Ectodermal cell (in vitro differentiated cells): ENCODE results near the gene GBE1.

Experiments
- H3K27ac ChIP-seq: 2 replicates; pipeline ENCODE4 v1.7.0; 2013; ENCODE audit warnings: mild to moderate bottlenecking, low read depth, low read length; ENCODE audit not compliant: insufficient read depth, poor library complexity, severe bottlenecking
- H3K27me3 ChIP-seq: 2 replicates; pipeline ENCODE4 v1.7.0; 2013; ENCODE audit warnings: mild to moderate bottlenecking, low read length; ENCODE audit not compliant: insufficient read depth, control insufficient read depth, poor library complexity, severe bottlenecking
- H3K36me3 ChIP-seq: one replicate; pipeline ENCODE4 v1.7.0; 2013; ENCODE audit warnings: low read length; ENCODE audit not compliant: control insufficient read depth, insufficient read depth
- H3K4me1 ChIP-seq: one replicate; pipeline ENCODE4 v1.7.0; 2013; ENCODE audit warnings: low read length; ENCODE audit not compliant: control insufficient read depth, insufficient read depth
- H3K4me3 ChIP-seq: 2 replicates; pipeline ENCODE4 v1.7.0; 2013; ENCODE audit warnings: low read depth, low read length, control low read depth; ENCODE audit not compliant: insufficient read depth
- H3K9me3 ChIP-seq: 2 replicates; pipeline ENCODE4 v1.7.0; 2013; ENCODE audit warnings: mild to moderate bottlenecking, low read length, moderate library complexity; ENCODE audit not compliant: control insufficient read depth
- WGBS, 2 experiments: methylation state at CpG; one replicate each; pipeline ENCODE4 v1.1.7; 2013; ENCODE audit warnings: missing lambda C conversion rate in 2 of 2; 5-methylcytosine and 5-hydroxymethylcytosine counted together

GBE1 gene

GRCh38 chr3:81468391-81468790 lies 293.1 kb downstream of the GBE1 start:
- 91 to 98% methylated on average over 3 of the region's 3 CpGs for WGBS, 2 experiments
- no peaks in the 10 kb centered on the region for H3K4me1 ChIP-seq

GRCh38 chr3:81466201-81466560 lies 295.3 kb downstream of the GBE1 start:
- no peaks in the 10 kb centered on the region for H3K36me3 ChIP-seq
- H3K4me1 ChIP-seq, result no peaks in the 10 kb centered on the region
- H3K27me3 ChIP-seq, result no peaks in the 10 kb centered on the region
- 90 to 96% methylated on average over 1 of the region's 1 CpG for WGBS, 2 experiments
- H3K4me3 ChIP-seq, result no peak overlapping the region
- H3K27ac ChIP-seq, result no peak overlapping the region
- no peaks in the 10 kb centered on the region for H3K9me3 ChIP-seq

More at GRCh38 chr3:81468391-81468790, 293.1 kb downstream of the GBE1 start:
- Histone ChIP-seq H3K27ac (no peak overlapping the region), H3K36me3 (no peaks in the 10 kb centered on the region), H3K27me3 (no peaks in the 10 kb centered on the region), H3K4me3 (no peak overlapping the region), H3K9me3 (no peaks in the 10 kb centered on the region)

- WGBS, 2 experiments, result 90 to 96% methylated on average over 4 to 6 of the region's 7 CpGs
- H3K4me1 ChIP-seq, result no peaks in the 10 kb centered on the region
- H3K27me3 ChIP-seq, result no peaks in the 10 kb centered on the region
- H3K9me3 ChIP-seq, result no peaks in the 10 kb centered on the region
- no peak overlapping the region for H3K27ac ChIP-seq
- H3K4me3 ChIP-seq, result no peak overlapping the region
- H3K36me3 ChIP-seq, result no peaks in the 10 kb centered on the region
Observed at GRCh38 chr3:81465510-81466200, 295.8 kb downstream of the GBE1 start.

- H3K9me3 ChIP-seq, result no peaks in the 10 kb centered on the region
- H3K27me3 ChIP-seq, result no peaks in the 10 kb centered on the region
- H3K4me3 ChIP-seq, result no peak overlapping the region
- H3K4me1 ChIP-seq, result no peaks in the 10 kb centered on the region
- H3K36me3 ChIP-seq, result no peaks in the 10 kb centered on the region
- no peak overlapping the region for H3K27ac ChIP-seq
- 96 to 99% methylated on average over 3 of the region's 3 CpGs for WGBS, 2 experiments
Observed at GRCh38 chr3:81463781-81464180, 297.7 kb downstream of the GBE1 start.

- Histone ChIP-seq H3K4me1 (no peaks in the 10 kb centered on the region), H3K9me3 (no peaks in the 10 kb centered on the region), H3K4me3 (no peak overlapping the region), H3K27ac (no peak overlapping the region), H3K27me3 (no peaks in the 10 kb centered on the region), H3K36me3 (no peaks in the 10 kb centered on the region)
- WGBS, 2 experiments, result 91 to 92% methylated on average over 4 of the region's 4 CpGs
Observed at GRCh38 chr3:81462921-81463320, 298.5 kb downstream of the GBE1 start.

GRCh38 chr3:81459733-81460132 lies 301.7 kb downstream of the GBE1 start:
- Histone ChIP-seq H3K4me3 (no peak overlapping the region), H3K36me3 (no peaks in the 10 kb centered on the region), H3K4me1 (no peaks in the 10 kb centered on the region), H3K9me3 (no peaks in the 10 kb centered on the region), H3K27ac (no peak overlapping the region), H3K27me3 (no peaks in the 10 kb centered on the region)

GRCh38 chr3:81452418-81452817 lies 309.0 kb downstream of the GBE1 start:
- no peaks in the 10 kb centered on the region for H3K9me3 ChIP-seq
- H3K4me1 ChIP-seq, result no peaks in the 10 kb centered on the region
- no peaks in the 10 kb centered on the region for H3K27me3 ChIP-seq
- no peak overlapping the region for H3K27ac ChIP-seq
- H3K4me3 ChIP-seq, result no peak overlapping the region
- no peaks in the 10 kb centered on the region for H3K36me3 ChIP-seq

- no peaks in the 10 kb centered on the region for H3K27me3 ChIP-seq
- no peaks in the 10 kb centered on the region for H3K4me1 ChIP-seq
- no peak overlapping the region for H3K27ac ChIP-seq
- no peaks in the 10 kb centered on the region for H3K9me3 ChIP-seq
- H3K4me3 ChIP-seq, result no peak overlapping the region
- H3K36me3 ChIP-seq, result no peaks in the 10 kb centered on the region
Observed at GRCh38 chr3:81451611-81452010, 309.8 kb downstream of the GBE1 start.

GRCh38 chr3:81451140-81451539 lies 310.3 kb downstream of the GBE1 start:
- Histone ChIP-seq H3K4me1 (no peaks in the 10 kb centered on the region), H3K4me3 (no peak overlapping the region)
- 89 to 100% methylated on average over 2 of the region's 2 CpGs for WGBS, 2 experiments

GRCh38 chr3:81446806-81447205 lies 314.6 kb downstream of the GBE1 start:
- no peak overlapping the region for H3K27ac ChIP-seq
- no peaks in the 10 kb centered on the region for H3K36me3 ChIP-seq
- H3K9me3 ChIP-seq, result no peaks in the 10 kb centered on the region
- no peaks in the 10 kb centered on the region for H3K4me1 ChIP-seq
- H3K27me3 ChIP-seq, result no peaks in the 10 kb centered on the region
- WGBS, 2 experiments, result no CpG with 5 or more reads among the region's 1 CpG
- no peak overlapping the region for H3K4me3 ChIP-seq

More at GRCh38 chr3:81451140-81451539, 310.3 kb downstream of the GBE1 start:
- Histone ChIP-seq H3K9me3 (no peaks in the 10 kb centered on the region), H3K36me3 (no peaks in the 10 kb centered on the region), H3K27me3 (no peaks in the 10 kb centered on the region), H3K27ac (no peak overlapping the region)

GRCh38 chr3:81445712-81446111 lies 315.7 kb downstream of the GBE1 start:
- Histone ChIP-seq H3K36me3 (no peaks in the 10 kb centered on the region), H3K27me3 (no peaks in the 10 kb centered on the region), H3K4me3 (no peak overlapping the region), H3K27ac (no peak overlapping the region), H3K4me1 (no peaks in the 10 kb centered on the region), H3K9me3 (no peaks in the 10 kb centered on the region)
- WGBS, 2 experiments, result 95 to 97% methylated on average over 4 of the region's 4 CpGs
